Measurements from ENCODE around the gene UGCG.

Gene UGCG

DNA sequence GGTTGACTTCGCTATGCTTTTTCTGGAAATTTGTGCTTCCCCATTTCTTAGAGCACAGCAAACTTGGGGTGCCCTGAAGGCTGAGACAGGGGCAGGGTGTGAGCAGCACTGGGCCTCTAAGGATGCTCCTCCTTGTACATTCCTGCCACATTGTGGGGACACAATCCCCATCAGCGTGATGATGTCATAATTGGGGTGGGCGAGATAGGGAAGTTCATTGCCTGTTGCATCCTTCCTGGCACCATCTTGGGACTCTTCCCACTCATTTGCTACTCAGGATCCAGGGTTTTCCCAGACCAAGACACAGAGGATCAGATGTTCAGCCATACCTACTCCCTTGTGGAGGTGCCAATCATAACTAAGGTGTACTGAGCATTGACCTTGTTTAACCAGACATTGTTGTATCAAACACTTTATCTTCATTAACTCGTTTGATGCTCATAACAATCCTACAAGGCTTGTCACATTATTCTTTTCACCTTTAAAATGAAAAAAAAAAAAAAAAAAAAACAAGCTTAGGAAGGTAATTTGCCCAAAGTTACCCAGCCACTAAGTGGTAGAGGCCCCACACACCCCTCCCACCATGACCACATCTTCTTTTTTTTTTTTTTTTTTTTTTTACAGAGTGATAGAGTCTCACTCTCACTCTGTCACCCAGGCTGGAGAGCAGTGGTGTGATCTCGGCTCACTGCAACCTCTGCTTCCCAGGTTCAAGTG is 87.6 kb downstream of the UGCG start:
- no peak for DNase-seq (ENCODE audit: low read depth, low spot score)
